Measurements from ENCODE around the gene FAM193B. TPM values are rescaled to one million over a fixed set of nuclear protein-coding genes. Genes with fewer than 3 reads are reported as not detected.

The FAM193B gene
- total and polyA plus RNA-seq, 9 of the 15 experiments (the other 6 are each of a cell fraction or from before 2014, with no cell fraction given): 4.4 to 76.4 (median 37.3) TPM

- no peak for TF ChIP-seq CTCF (IDR thresholded peaks at IDR 0.05 in 2 of 3, conservative IDR thresholded peaks at IDR 0.05 in 1 of 3; ENCODE audit: insufficient read depth in 2 of 3, low read depth in 1 of 3, low read length in 3 of 3)
- no peak for TF ChIP-seq HMBOX1 (IDR thresholded peaks at IDR 0.05)
- TF ChIP-seq ATF3 (IDR thresholded peaks at IDR 0.05): no peak
- no peak for TF ChIP-seq ATF3 (CRISPR knock-in tag; conservative IDR thresholded peaks at IDR 0.05)
- TF ChIP-seq ATF6 (CRISPR knock-in tag; IDR thresholded peaks at IDR 0.05): no peak
- no peak for TF ChIP-seq ZNF140 (CRISPR knock-in tag; IDR thresholded peaks at IDR 0.05)
- no peak for TF ChIP-seq SRF (CRISPR knock-in tag; IDR thresholded peaks at IDR 0.05)
- TF ChIP-seq GTF3C2 (IDR thresholded peaks at IDR 0.05; ENCODE audit: borderline replicate concordance, extremely low read depth, insufficient read length): no peak
- TF ChIP-seq ZNF707 (CRISPR knock-in tag; conservative IDR thresholded peaks at IDR 0.05): no peak
- no peak for TF ChIP-seq MTA1 (IDR thresholded peaks at IDR 0.05; ENCODE audit: borderline replicate concordance)
- no peak for TF ChIP-seq RERE (CRISPR knock-in tag; IDR thresholded peaks at IDR 0.05; ENCODE audit: borderline replicate concordance)
Measured at GRCh38 chr5:177599731-177600507, 45.6 kb upstream of the FAM193B start, which contains the start of gene B4GALT7 (continued).

All from K562 (cell line).